ENCODE data around the gene SRPRB.

Gene SRPRB

GRCh38 chr3:133782454-133782853 lies 23.2 kb upstream of the SRPRB start:
- TF ChIP-seq CTCF (IDR thresholded peaks at IDR 0.05), result no peak

- no peak for TF ChIP-seq CTCF (IDR thresholded peaks at IDR 0.05)
Observed at GRCh38 chr3:133783762-133784161, 21.9 kb upstream of the SRPRB start.

- no peak for TF ChIP-seq CTCF (IDR thresholded peaks at IDR 0.05)
Observed at GRCh38 chr3:133788024-133788423, 17.6 kb upstream of the SRPRB start.

- TF ChIP-seq CTCF (IDR thresholded peaks at IDR 0.05), result no peak
Observed at GRCh38 chr3:133792171-133792763, 13.3 kb upstream of the SRPRB start.

- no peak for TF ChIP-seq CTCF (IDR thresholded peaks at IDR 0.05)
Observed at GRCh38 chr3:133797396-133798105, 8.1 kb upstream of the SRPRB start.

- no peak for TF ChIP-seq CTCF (IDR thresholded peaks at IDR 0.05)
Observed at GRCh38 chr3:133799794-133800585, 5.6 kb upstream of the SRPRB start.

GRCh38 chr3:133803469-133803868 lies 2.1 kb upstream of the SRPRB start:
- TF ChIP-seq CTCF (IDR thresholded peaks at IDR 0.05), result no peak

All from LNCAP (cell line).